GM23338 (cell line): ENCODE measurements around the gene TMEM175.

Source experiments
- CREB1 ChIP-seq: fragments of 250-450 bp; sonication (Bioruptor Pico); IDR thresholded peaks from 2 replicates; pipeline ENCODE4 v1.5.0; 2020; ENCODE audit warnings: low read depth, mild to moderate bottlenecking, moderate library complexity
- EZH2 ChIP-seq: fragments of 200-600 bp; sonication (generic); IDR thresholded peaks from one replicate; pipeline ENCODE4 v1.8.0; 2017; ENCODE audit warnings: antibody characterized with exemption, mild to moderate bottlenecking, low read depth; ENCODE audit not compliant: unreplicated experiment
- EZH2phosphoT487 ChIP-seq: fragments of 200-600 bp; sonication (generic); IDR thresholded peaks from one replicate; pipeline ENCODE4 v1.8.1; 2018; ENCODE audit warnings: antibody characterized with exemption; ENCODE audit not compliant: unreplicated experiment
- POLR2AphosphoS5 ChIP-seq: IDR thresholded peaks from 2 replicates; pipeline ENCODE4 v1.6.1; 2016; ENCODE audit warnings: antibody characterized with exemption, low read depth
- TF ChIP-seq, protein P1 (sequence below), 2 experiments: fragments of 200-600 bp in 1 of 2; sonication (generic) in 1 of 2; conservative IDR thresholded peaks; 2 replicates each; pipeline versions ENCODE4 v1.5.1 to v1.6.1; 2016 to 2017; ENCODE audit warnings: antibody characterized with exemption in 2 of 2, low read depth in 2 of 2, mild to moderate bottlenecking in 2 of 2, moderate library complexity in 1 of 2
- TF ChIP-seq, protein P2 (sequence below): IDR thresholded peaks from one replicate; pipeline ENCODE4 v1.6.1; 2018; ENCODE audit warnings: antibody characterized with exemption; ENCODE audit not compliant: unreplicated experiment

DNA sequence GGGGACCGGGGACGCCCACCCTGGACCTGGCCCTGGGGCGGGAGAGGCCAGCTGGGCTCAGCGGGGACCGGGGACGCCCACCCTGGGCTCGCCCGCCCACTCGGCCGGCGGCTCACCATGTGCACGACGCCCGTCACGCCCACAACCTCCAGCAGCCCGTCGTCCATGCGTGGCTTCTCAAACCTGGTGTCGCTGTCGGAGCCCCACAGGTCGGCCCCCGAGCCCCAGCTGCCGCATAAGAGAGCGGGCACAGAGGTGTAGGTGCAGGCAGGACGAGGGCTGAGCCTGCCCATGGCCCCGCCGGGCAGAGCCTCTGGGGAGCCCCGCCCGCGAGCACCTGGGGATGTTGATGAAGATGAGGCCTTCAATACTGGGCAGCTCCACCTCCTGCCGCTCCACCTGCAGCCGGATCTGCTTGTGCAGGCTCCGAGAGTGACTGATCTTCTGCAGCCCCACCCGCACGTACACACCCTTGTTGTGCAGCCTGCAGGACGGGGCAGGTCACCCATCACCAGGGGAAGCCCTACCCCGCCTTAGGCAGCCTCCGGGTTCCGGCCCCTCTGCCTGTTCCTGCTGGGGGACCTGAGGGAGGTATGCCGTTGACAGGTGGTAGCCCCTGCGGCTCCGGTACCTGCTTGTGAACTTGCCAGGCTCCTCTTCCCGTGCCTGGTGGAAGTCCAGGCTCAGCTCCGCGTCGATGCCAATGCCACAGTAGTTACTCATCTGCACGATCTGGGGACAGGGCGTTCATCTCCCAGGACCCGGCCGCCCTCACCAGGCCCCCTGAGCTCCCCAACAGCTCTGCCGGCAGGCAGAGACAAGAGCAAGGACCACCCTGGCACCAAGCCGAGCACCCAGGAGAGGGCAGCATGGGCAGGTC, 29.3 kb downstream of the TMEM175 start:
- no peak for TF ChIP-seq POLR2AphosphoS5
- no peak for TF ChIP-seq EZH2
- TF ChIP-seq, protein P1, sequence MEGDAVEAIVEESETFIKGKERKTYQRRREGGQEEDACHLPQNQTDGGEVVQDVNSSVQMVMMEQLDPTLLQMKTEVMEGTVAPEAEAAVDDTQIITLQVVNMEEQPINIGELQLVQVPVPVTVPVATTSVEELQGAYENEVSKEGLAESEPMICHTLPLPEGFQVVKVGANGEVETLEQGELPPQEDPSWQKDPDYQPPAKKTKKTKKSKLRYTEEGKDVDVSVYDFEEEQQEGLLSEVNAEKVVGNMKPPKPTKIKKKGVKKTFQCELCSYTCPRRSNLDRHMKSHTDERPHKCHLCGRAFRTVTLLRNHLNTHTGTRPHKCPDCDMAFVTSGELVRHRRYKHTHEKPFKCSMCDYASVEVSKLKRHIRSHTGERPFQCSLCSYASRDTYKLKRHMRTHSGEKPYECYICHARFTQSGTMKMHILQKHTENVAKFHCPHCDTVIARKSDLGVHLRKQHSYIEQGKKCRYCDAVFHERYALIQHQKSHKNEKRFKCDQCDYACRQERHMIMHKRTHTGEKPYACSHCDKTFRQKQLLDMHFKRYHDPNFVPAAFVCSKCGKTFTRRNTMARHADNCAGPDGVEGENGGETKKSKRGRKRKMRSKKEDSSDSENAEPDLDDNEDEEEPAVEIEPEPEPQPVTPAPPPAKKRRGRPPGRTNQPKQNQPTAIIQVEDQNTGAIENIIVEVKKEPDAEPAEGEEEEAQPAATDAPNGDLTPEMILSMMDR (conservative IDR thresholded peaks at IDR 0.05; ENCODE audit: low read depth in 2 of 2), result no peak
- TF ChIP-seq, protein P2, sequence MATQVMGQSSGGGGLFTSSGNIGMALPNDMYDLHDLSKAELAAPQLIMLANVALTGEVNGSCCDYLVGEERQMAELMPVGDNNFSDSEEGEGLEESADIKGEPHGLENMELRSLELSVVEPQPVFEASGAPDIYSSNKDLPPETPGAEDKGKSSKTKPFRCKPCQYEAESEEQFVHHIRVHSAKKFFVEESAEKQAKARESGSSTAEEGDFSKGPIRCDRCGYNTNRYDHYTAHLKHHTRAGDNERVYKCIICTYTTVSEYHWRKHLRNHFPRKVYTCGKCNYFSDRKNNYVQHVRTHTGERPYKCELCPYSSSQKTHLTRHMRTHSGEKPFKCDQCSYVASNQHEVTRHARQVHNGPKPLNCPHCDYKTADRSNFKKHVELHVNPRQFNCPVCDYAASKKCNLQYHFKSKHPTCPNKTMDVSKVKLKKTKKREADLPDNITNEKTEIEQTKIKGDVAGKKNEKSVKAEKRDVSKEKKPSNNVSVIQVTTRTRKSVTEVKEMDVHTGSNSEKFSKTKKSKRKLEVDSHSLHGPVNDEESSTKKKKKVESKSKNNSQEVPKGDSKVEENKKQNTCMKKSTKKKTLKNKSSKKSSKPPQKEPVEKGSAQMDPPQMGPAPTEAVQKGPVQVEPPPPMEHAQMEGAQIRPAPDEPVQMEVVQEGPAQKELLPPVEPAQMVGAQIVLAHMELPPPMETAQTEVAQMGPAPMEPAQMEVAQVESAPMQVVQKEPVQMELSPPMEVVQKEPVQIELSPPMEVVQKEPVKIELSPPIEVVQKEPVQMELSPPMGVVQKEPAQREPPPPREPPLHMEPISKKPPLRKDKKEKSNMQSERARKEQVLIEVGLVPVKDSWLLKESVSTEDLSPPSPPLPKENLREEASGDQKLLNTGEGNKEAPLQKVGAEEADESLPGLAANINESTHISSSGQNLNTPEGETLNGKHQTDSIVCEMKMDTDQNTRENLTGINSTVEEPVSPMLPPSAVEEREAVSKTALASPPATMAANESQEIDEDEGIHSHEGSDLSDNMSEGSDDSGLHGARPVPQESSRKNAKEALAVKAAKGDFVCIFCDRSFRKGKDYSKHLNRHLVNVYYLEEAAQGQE, result no peak
- no peak for TF ChIP-seq CREB1 (CRISPR knock-in tag)
- no peak for TF ChIP-seq EZH2phosphoT487
